HEK293 (cell line): ENCODE measurements around the gene AVPR1B.
"Not testable (repeated sequence)": the region's sequence is repeated elsewhere in the genome, so short reads cannot be mapped to it uniquely, and the experiment has no call there.

ENCODE experiments used
- CTCF ChIP-seq: fragments of 450-650 bp; formaldehyde crosslinking; IDR thresholded peaks from 2 replicates; pipeline ENCODE4 v1.5.1; 2016; ENCODE audit warnings: missing biosample characterization, missing genetic modification characterization
- ZBTB11 ChIP-seq: fragments of 450-650 bp; formaldehyde crosslinking; conservative IDR thresholded peaks from 2 replicates; pipeline ENCODE4 v1.5.1; 2016; ENCODE audit warnings: low read depth, missing biosample characterization, missing genetic modification characterization
- ZNF138 ChIP-seq: fragments of 450-650 bp; formaldehyde crosslinking; IDR thresholded peaks from 2 replicates; pipeline ENCODE4 v1.5.1; 2016; ENCODE audit warnings: missing biosample characterization, missing genetic modification characterization, borderline replicate concordance
- ZNF239 ChIP-seq: fragments of 450-650 bp; formaldehyde crosslinking; IDR thresholded peaks from 2 replicates; pipeline ENCODE4 v1.5.1; 2016; ENCODE audit warnings: missing biosample characterization, missing genetic modification characterization
- ZNF350 ChIP-seq: fragments of 450-650 bp; formaldehyde crosslinking; IDR thresholded peaks from 2 replicates; pipeline ENCODE4 v1.5.0; 2017; ENCODE audit warnings: missing biosample characterization, mild to moderate bottlenecking, missing genetic modification characterization

DNA sequence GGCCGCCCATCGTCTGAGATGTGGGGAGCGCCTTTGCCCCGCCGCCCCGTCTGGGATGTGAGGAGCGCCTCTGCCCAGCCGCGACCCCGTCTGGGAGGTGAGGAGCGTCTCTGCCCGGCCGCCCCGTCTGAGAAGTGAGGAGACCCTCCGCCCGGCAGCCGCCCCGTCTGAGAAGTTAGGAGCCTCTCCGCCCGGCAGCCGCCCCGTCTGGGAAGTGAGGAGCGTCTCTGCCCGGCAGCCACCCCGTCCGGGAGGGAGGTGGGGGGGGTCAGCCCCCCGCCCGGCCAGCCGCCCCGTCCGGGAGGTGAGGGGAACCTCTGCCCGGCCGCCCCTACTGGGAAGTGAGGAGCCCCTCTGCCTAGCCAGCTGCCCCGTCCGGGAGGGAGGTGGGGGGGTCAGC, 53.2 kb downstream of the AVPR1B start:
- TF ChIP-seq CTCF (tag by site-specific recombination); ZNF239; ZNF350; ZNF138 (tag by site-specific recombination); ZBTB11 (tag by site-specific recombination): not testable (repeated sequence)
